NCI-H1436 treated with DMSO at 0.1 percent for 48 hours (cell line): ENCODE data around the gene PRPF6.

ENCODE experiments used
- DNase-seq: peaks from one replicate; lab custom pipeline; 2025; lab: John Stamatoyannopoulos, UW

The PRPF6 gene

GRCh38 chr20:64077541-64077875 is 96.6 kb downstream of the PRPF6 start:
- DNase-seq: no peak

GRCh38 chr20:64077876-64078551 is 97.1 kb downstream of the PRPF6 start:
- no peak for DNase-seq

GRCh38 chr20:64078934-64079272 is 98.0 kb downstream of the PRPF6 start:
- no peak for DNase-seq

GRCh38 chr20:64079273-64080012 is 98.5 kb downstream of the PRPF6 start, which contains the start of gene RGS19:
RGS19 (minus strand) TSS chr20:64079518; CDS start chr20:64076886, 2,632 bp downstream.
- DNase-seq: no peak

GRCh38 chr20:64080013-64080812 is 99.3 kb downstream of the PRPF6 start, which contains the start of gene OPRL1:
OPRL1 (plus strand) TSS chr20:64080082; CDS start chr20:64092721, 12,639 bp downstream.
- DNase-seq: no peak

GRCh38 chr20:64080813-64081623 is 100.1 kb downstream of the PRPF6 start:
- no peak for DNase-seq

- no peak for DNase-seq
These were observed 100.7 kb downstream of the PRPF6 start for GRCh38 chr20:64081624-64081964.

GRCh38 chr20:64082126-64082731 is 101.3 kb downstream of the PRPF6 start:
- no peak for DNase-seq
